Vagina (tissue), 2 donors: ENCODE results near the gene ANKRD29. TPM values are rescaled to one million over a fixed set of nuclear protein-coding genes. Genes with fewer than 3 reads are reported as not detected.

Experiments
- DNase-seq, 2 donors: peaks; one replicate each; pipeline ENCODE4 v3.0.0-alpha.2; 2017; ENCODE audit errors: extremely low spot score in 2 of 2
- H3K27ac ChIP-seq: fragments of 200-600 bp; sonication (generic); one replicate; pipeline ENCODE4 v1.5.1; 2019
- H3K27me3 ChIP-seq: fragments of 200-600 bp; sonication (generic); one replicate; pipeline ENCODE4 v1.5.1; 2019
- H3K36me3 ChIP-seq, 2 donors: fragments of 200-600 bp; sonication (generic); one replicate each; pipeline ENCODE4 v1.5.1; 2017 to 2019
- H3K4me1 ChIP-seq: fragments of 200-600 bp; sonication (generic); one replicate; pipeline ENCODE4 v1.5.1; 2019
- H3K4me3 ChIP-seq, 2 donors: fragments of 200-600 bp; sonication (generic); 1 replicate in 1 of 2; 2 replicates in 1 of 2; pipeline ENCODE4 v1.5.1; 2016 to 2019
- H3K9me3 ChIP-seq: fragments of 200-600 bp; sonication (generic); one replicate; pipeline ENCODE4 v1.5.1; 2019
- POLR2A ChIP-seq, 2 donors: fragments of 450-650 bp; IDR thresholded peaks; one replicate each; pipeline ENCODE4 v1.6.1; 2017; ENCODE audit warnings: antibody characterized with exemption in 2 of 2, mild to moderate bottlenecking in 2 of 2, moderate library complexity in 2 of 2
- POLR2AphosphoS5 ChIP-seq, 2 donors: sonication (generic); formaldehyde crosslinking; IDR thresholded peaks; one replicate each; pipeline ENCODE4 v1.9.0; 2017; ENCODE audit warnings: antibody characterized with exemption in 2 of 2, mild to moderate bottlenecking in 2 of 2, low read depth in 1 of 2; ENCODE audit not compliant: insufficient read depth in 1 of 2
- intact Hi-C: fragments of 100-400 bp; cut with DNase I; formaldehyde crosslinking; loops from one replicate; pipeline ENCODE4 v1.15.1; 2023
- total RNA-seq: library from RNA; depleted of rRNA; stranded (reverse); fragments of >200 nt; gene quantifications from one replicate; pipeline ENCODE4 v1.2.3, GENCODE V29; 2016
- TF ChIP-seq, protein P1 (sequence below), 3 experiments: fragments of 450-650 bp in 2 of 3; fragments of 200-600 bp in 1 of 3; sonication (generic) in 1 of 3; IDR thresholded peaks; one replicate each; pipeline ENCODE4 v1.5.1; 2017 to 2019; ENCODE audit warnings: antibody characterized with exemption in 3 of 3, mild to moderate bottlenecking in 2 of 3, moderate library complexity in 2 of 3

Gene ANKRD29
- total RNA-seq, 1 donor from 2014 or later: 32.9 TPM

DNA sequence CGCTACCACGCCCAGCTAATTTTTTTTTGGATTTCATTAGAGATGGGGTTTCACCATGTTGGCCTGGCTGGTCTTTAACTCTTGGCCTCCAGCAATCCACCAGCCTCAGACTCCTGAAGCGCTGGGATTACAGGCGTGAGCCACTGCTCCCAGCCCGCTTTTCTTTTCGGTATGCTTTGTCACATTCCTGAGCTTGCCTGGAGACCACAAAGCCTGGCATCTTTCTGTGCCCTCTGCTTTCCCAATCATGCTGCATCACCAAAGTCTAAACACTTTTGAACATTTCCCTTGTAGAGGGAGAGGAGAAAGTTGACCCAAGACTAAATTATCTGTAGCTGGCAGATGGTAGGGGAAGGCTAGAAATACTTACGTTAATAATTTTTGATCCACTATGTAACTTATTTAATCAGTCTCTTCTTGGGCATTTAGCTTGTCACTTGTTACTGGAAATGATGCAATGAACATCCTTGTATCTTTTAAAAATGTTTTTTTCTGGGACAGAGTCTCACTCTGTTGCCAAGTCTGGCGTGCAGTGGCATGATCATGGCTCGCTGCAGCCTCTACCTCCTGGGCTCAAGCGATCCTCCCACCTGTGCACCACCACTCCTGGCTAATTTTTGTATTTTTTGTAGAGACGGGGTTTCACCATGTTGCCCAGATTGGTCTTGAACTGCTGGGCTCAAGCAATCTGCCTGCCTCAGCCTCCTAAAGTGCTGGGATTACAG lies 73.7 kb downstream of the ANKRD29 start:
- H3K27ac ChIP-seq: no peak overlapping the region
- intact Hi-C loops: loop anchor here (5.0 kb wide), 1 partner anchor 87 kb away; the partner anchor contains the start of gene RMC1

DNA sequence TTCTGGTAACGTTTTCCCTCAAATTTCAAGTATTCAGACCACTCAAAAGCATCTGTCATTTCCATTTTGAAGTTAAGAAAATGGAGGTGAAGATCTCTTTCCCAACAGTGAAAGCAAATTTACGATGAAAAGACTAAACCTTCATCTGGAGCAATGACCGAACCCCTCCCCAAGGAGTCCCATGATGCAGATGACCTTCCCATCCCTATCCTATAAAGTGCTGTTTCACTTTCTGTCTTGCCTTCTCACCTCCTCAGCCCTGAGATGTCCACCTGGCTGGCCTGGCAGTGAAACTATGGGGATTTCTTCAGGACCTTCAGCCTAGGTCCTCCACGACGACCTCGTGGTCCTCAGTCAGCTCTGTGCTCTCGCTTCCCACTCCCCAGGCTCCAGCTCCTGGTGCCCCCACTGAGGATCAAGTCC lies 75.5 kb downstream of the ANKRD29 start:
- DNase-seq: peak in 1 of 2 donors; percentile 91
- H3K36me3 ChIP-seq: no peaks in the 10 kb centered on the region
- no peak for TF ChIP-seq POLR2A (IDR thresholded peaks at IDR 0.05)
- TF ChIP-seq, protein P1, sequence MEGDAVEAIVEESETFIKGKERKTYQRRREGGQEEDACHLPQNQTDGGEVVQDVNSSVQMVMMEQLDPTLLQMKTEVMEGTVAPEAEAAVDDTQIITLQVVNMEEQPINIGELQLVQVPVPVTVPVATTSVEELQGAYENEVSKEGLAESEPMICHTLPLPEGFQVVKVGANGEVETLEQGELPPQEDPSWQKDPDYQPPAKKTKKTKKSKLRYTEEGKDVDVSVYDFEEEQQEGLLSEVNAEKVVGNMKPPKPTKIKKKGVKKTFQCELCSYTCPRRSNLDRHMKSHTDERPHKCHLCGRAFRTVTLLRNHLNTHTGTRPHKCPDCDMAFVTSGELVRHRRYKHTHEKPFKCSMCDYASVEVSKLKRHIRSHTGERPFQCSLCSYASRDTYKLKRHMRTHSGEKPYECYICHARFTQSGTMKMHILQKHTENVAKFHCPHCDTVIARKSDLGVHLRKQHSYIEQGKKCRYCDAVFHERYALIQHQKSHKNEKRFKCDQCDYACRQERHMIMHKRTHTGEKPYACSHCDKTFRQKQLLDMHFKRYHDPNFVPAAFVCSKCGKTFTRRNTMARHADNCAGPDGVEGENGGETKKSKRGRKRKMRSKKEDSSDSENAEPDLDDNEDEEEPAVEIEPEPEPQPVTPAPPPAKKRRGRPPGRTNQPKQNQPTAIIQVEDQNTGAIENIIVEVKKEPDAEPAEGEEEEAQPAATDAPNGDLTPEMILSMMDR (IDR thresholded peaks at IDR 0.05): no peak
- TF ChIP-seq POLR2AphosphoS5 (IDR thresholded peaks at IDR 0.05; ENCODE audit: insufficient read depth in 1 of 2, low read depth in 1 of 2): no peak
- peak overlapping the region; percentile 85 to 92 for H3K4me3 ChIP-seq
- H3K9me3 ChIP-seq: no peaks in the 10 kb centered on the region
- no peaks in the 10 kb centered on the region for H3K27me3 ChIP-seq
- H3K4me1 ChIP-seq: peaks cover 35% of the 10 kb centered on the region
- peak overlapping the region; percentile 99 for H3K27ac ChIP-seq
- intact Hi-C loops: loop anchor here (5.0 kb wide), 1 partner anchor 85 kb away; the partner anchor contains the start of gene RMC1

More for the DNA sequence above, 73.7 kb downstream of the ANKRD29 start:
- Histone ChIP-seq H3K27me3 (no peaks in the 10 kb centered on the region), H3K4me3 (no peak overlapping the region), H3K9me3 (no peaks in the 10 kb centered on the region), H3K36me3 (no peaks in the 10 kb centered on the region), H3K4me1 (peaks cover 19% of the 10 kb centered on the region)
- DNase-seq: peak in 1 of 2 donors; percentile 58
- no peak for TF ChIP-seq POLR2A (IDR thresholded peaks at IDR 0.05)
- no peak for TF ChIP-seq POLR2AphosphoS5 (IDR thresholded peaks at IDR 0.05; ENCODE audit: insufficient read depth in 1 of 2, low read depth in 1 of 2)
- TF ChIP-seq, protein P1 (IDR thresholded peaks at IDR 0.05): no peak

DNA sequence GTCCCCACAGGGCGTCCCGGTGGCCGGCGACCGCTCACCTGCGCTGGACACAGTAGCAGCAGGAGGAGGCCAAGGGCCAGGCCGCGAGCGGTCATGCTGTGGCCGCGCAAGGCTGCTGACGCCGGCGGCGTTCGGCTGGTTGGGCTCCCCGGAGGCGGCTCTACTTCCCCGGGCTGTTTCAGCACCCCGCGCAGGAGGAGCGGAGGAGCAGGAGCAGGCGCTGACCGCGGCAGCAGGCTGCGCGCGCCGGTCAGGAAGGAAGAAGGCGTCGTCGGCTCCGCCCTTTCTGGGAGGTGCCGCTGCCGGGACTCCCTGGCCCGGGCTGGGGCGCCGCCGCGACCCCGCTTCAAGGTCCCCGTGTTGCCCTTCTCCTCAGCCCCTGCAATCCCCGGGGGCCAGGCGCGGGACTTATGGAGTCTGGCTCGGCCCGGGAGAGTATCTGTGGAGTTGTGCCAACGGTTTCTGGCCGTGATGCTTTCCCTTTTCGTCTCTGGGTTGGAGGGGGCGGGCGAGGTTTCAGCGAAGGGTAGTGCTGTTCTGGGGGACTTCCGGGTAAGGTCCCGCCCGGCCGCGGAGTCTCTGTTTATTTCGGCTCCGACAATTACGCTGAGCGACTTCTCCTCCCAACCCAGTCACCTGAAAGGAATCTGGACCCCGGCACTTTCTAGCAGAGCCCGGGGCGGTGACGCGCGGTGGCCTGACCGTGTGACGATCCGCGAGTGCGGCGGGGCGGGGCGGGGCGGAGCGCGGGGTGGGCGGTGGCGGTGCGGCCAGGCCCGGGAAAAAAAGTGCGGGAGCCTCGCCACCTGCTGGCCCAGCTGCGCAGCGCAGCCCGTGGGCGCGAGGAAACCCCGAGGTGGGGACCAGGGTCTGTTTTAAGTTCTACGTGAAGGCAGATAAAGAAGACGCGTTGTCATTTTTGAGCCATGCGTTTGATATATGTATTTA lies 76.2 kb downstream of the ANKRD29 start, which contains the start of gene NPC1:
Gene NPC1 (minus strand): TSS at position 258 of the 948 bp plus-strand sequence. CDS start 163 bp downstream, at position 95.
- TF ChIP-seq POLR2AphosphoS5 (IDR thresholded peaks at IDR 0.05; ENCODE audit: insufficient read depth in 1 of 2, low read depth in 1 of 2) (peak; percentile 68 to 97), POLR2A (IDR thresholded peaks at IDR 0.05) (peak; percentile 3 to 80)
- TF ChIP-seq, protein P1 (IDR thresholded peaks at IDR 0.05): peak; percentile 66 to 92 (median 75)
- Histone ChIP-seq H3K36me3 (no peaks in the 10 kb centered on the region), H3K27ac (peak within 1 kb of the TSS; percentile 99), H3K4me3 (peak within 1 kb of the TSS; percentile 85 to 92), H3K4me1 (peaks cover 42% of the 10 kb centered on the region), H3K27me3 (no peaks in the 10 kb centered on the region), H3K9me3 (no peaks in the 10 kb centered on the region)
- DNase-seq: peak in 1 of 2 donors; percentile 96
- intact Hi-C loops: loop anchor here (5.0 kb wide), 1 partner anchor 84 kb away; the partner anchor contains the start of gene RMC1

DNA sequence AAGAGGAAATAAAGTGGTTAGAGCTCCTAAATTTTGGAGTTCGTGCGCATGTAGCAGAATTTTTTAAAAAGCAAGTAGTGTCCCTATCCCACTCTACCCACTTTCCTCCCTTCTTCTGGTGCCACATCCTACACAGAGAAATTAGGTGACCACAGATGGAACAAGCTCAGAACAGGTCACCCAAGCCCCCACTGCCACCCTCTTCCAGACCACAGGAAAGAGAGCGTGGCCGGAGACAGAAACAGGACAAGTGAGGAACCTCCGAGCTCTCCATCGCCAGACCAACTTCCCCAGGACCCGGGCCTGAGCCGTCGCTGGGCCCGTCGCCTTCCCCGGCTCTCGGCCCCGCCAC lies 76.8 kb downstream of the ANKRD29 start:
- TF ChIP-seq POLR2AphosphoS5 (IDR thresholded peaks at IDR 0.05; ENCODE audit: insufficient read depth in 1 of 2, low read depth in 1 of 2) (no peak), POLR2A (IDR thresholded peaks at IDR 0.05) (no peak)
- TF ChIP-seq, protein P1 (IDR thresholded peaks at IDR 0.05): no peak
- no peak for DNase-seq
- Histone ChIP-seq H3K36me3 (no peaks in the 10 kb centered on the region), H3K9me3 (no peaks in the 10 kb centered on the region), H3K27me3 (no peaks in the 10 kb centered on the region), H3K4me3 (peak overlapping the region; percentile 85 to 92), H3K27ac (peak overlapping the region; percentile 99), H3K4me1 (peaks cover 49% of the 10 kb centered on the region)
- intact Hi-C loops: loop anchor here (5.0 kb wide), 1 partner anchor 84 kb away; the partner anchor contains the start of gene RMC1
